ENCODE measurements around the gene PRELID3B. TPM values are rescaled to one million over a fixed set of nuclear protein-coding genes. Genes with fewer than 3 reads are reported as not detected.

The PRELID3B gene
- total and polyA plus RNA-seq, 2 of the 8 experiments (the other 6 are each of a cell fraction or from before 2014, with no cell fraction given), result 8.1 to 50.5 TPM

GRCh38 chr20:58993332-58994248 is 49.0 kb downstream of the PRELID3B start (continued):
- no peak for TF ChIP-seq MAFK (IDR thresholded peaks at IDR 0.05; ENCODE audit: low read depth, low read length)
- no peak for TF ChIP-seq PHF8 (conservative IDR thresholded peaks at IDR 0.05; ENCODE audit: low read depth, low read length)
- TF ChIP-seq TCF12 (IDR thresholded peaks at IDR 0.05; ENCODE audit: low read depth, low read length), result no peak
- no peak for TF ChIP-seq CTBP2 (IDR thresholded peaks at IDR 0.05; ENCODE audit: borderline replicate concordance, insufficient read depth, insufficient read length, low read length)
- no peak for TF ChIP-seq CHD1 (IDR thresholded peaks at IDR 0.05; ENCODE audit: low read depth, low read length)
- no peak for TF ChIP-seq GABPA (IDR thresholded peaks at IDR 0.05; ENCODE audit: borderline replicate concordance, insufficient read depth, low read length)
